ENCODE data around the gene PDE9A.
A peak's percentile ranks its signal among the peaks of the same experiment; 100 is the strongest.

The PDE9A gene

GRCh38 chr21:42650441-42651421, 2.7 kb upstream of the PDE9A start:
- TF ChIP-seq TCF12 (IDR thresholded peaks at IDR 0.05; ENCODE audit: low read depth): no peak
- TF ChIP-seq MAX (IDR thresholded peaks at IDR 0.05): no peak
- TF ChIP-seq USF1 (IDR thresholded peaks at IDR 0.05): no peak

GRCh38 chr21:42651515-42652401, 1.7 kb upstream of the PDE9A start:
- no peak for TF ChIP-seq USF1 (IDR thresholded peaks at IDR 0.05)
- no peak for TF ChIP-seq TCF12 (IDR thresholded peaks at IDR 0.05; ENCODE audit: low read depth)
- no peak for TF ChIP-seq NFIC (IDR thresholded peaks at IDR 0.05)
- TF ChIP-seq MAX (IDR thresholded peaks at IDR 0.05): no peak
- no peak for TF ChIP-seq REST (IDR thresholded peaks at IDR 0.05; ENCODE audit: low read depth)
- TF ChIP-seq EP300 (IDR thresholded peaks at IDR 0.05; ENCODE audit: borderline replicate concordance): no peak
- no peak for TF ChIP-seq RAD21 (IDR thresholded peaks at IDR 0.05; ENCODE audit: low read depth)
- no peak for TF ChIP-seq CEBPB (IDR thresholded peaks at IDR 0.05)
- TF ChIP-seq FOXM1 (IDR thresholded peaks at IDR 0.05; ENCODE audit: borderline replicate concordance, low read depth): no peak
- TF ChIP-seq TAF1 (IDR thresholded peaks at IDR 0.05; ENCODE audit: low read depth): no peak
- no peak for TF ChIP-seq ZBTB7A (IDR thresholded peaks at IDR 0.05; ENCODE audit: low read depth)
- no peak for TF ChIP-seq CREB1 (IDR thresholded peaks at IDR 0.05; ENCODE audit: low read depth)

GRCh38 chr21:42652527-42653230, 742 bp upstream of the PDE9A start:
- TF ChIP-seq NFIC (IDR thresholded peaks at IDR 0.05): no peak
- peak; percentile 87 for TF ChIP-seq MAX (IDR thresholded peaks at IDR 0.05)
- no peak for TF ChIP-seq EP300 (IDR thresholded peaks at IDR 0.05; ENCODE audit: borderline replicate concordance)
- TF ChIP-seq FOXM1 (IDR thresholded peaks at IDR 0.05; ENCODE audit: borderline replicate concordance, low read depth): no peak
- TF ChIP-seq RAD21 (IDR thresholded peaks at IDR 0.05; ENCODE audit: low read depth): peak; percentile 53

GRCh38 chr21:42654179-42654912, 925 bp downstream of the PDE9A start:
- no peak for TF ChIP-seq REST (IDR thresholded peaks at IDR 0.05; ENCODE audit: low read depth)
- TF ChIP-seq CEBPB (IDR thresholded peaks at IDR 0.05): no peak
- no peak for TF ChIP-seq EP300 (IDR thresholded peaks at IDR 0.05; ENCODE audit: borderline replicate concordance)
- TF ChIP-seq USF1 (IDR thresholded peaks at IDR 0.05): no peak
- no peak for TF ChIP-seq NFIC (IDR thresholded peaks at IDR 0.05)
- peak; percentile 77 for TF ChIP-seq ZBTB7A (IDR thresholded peaks at IDR 0.05; ENCODE audit: low read depth)
- TF ChIP-seq YY1 (IDR thresholded peaks at IDR 0.05; ENCODE audit: low read depth): no peak
- TF ChIP-seq TAF1 (IDR thresholded peaks at IDR 0.05; ENCODE audit: low read depth): no peak
- no peak for TF ChIP-seq CREB1 (IDR thresholded peaks at IDR 0.05; ENCODE audit: low read depth)
- no peak for TF ChIP-seq EGR1 (IDR thresholded peaks at IDR 0.05)
- TF ChIP-seq TCF12 (IDR thresholded peaks at IDR 0.05; ENCODE audit: low read depth): peak; percentile 17; the same call in 1 of the 2 replicates
- peak; percentile 27; the same call in 1 of the 2 replicates for TF ChIP-seq MAX (IDR thresholded peaks at IDR 0.05)
- no peak for TF ChIP-seq FOXM1 (IDR thresholded peaks at IDR 0.05; ENCODE audit: borderline replicate concordance, low read depth)
- TF ChIP-seq TEAD4 (IDR thresholded peaks at IDR 0.05): no peak
- TF ChIP-seq RAD21 (IDR thresholded peaks at IDR 0.05; ENCODE audit: low read depth): no peak

Measured in Ishikawa (cell line).